ENCODE measurements around the gene FASLG. TPM values are rescaled to one million over a fixed set of nuclear protein-coding genes. Genes with fewer than 3 reads are reported as not detected.

The FASLG gene
- total RNA-seq, 1 experiment from 2014 or later: not detected

GRCh38 chr1:172661107-172661506 is 2.2 kb downstream of the FASLG start:
- H3K9me3 Mint-ChIP-seq: no peaks in the 10 kb centered on the region
- ChIA-PET POLR2A (no interaction called here), CTCF (no interaction called here)
- DNase-seq (ENCODE audit: low spot score): no peak
- H3K27me3 Mint-ChIP-seq (ENCODE audit: low read depth): peaks cover 2% of the 10 kb centered on the region; the same call in 1 of the 2 replicates
- H3K36me3 Mint-ChIP-seq: no peaks in the 10 kb centered on the region
- H3K27ac Mint-ChIP-seq: no peak overlapping the region
- TF ChIP-seq MAX (CRISPR knock-in tag; IDR thresholded peaks at IDR 0.05): no peak
- TF ChIP-seq NR1H2 (CRISPR knock-in tag; IDR thresholded peaks at IDR 0.05): no peak
- TF ChIP-seq ZNF396 (CRISPR knock-in tag; IDR thresholded peaks at IDR 0.05; ENCODE audit: borderline replicate concordance): no peak
- TF ChIP-seq, protein P1, sequence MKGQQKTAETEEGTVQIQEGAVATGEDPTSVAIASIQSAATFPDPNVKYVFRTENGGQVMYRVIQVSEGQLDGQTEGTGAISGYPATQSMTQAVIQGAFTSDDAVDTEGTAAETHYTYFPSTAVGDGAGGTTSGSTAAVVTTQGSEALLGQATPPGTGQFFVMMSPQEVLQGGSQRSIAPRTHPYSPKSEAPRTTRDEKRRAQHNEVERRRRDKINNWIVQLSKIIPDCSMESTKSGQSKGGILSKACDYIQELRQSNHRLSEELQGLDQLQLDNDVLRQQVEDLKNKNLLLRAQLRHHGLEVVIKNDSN (CRISPR knock-in tag; IDR thresholded peaks at IDR 0.05): no peak
- no peak for TF ChIP-seq CREM (CRISPR knock-in tag; IDR thresholded peaks at IDR 0.05)
- TF ChIP-seq ZBTB21 (CRISPR knock-in tag; IDR thresholded peaks at IDR 0.05; ENCODE audit: borderline replicate concordance): no peak
- no peak overlapping the region for H3K4me3 Mint-ChIP-seq
- no peaks in the 10 kb centered on the region for H3K4me1 Mint-ChIP-seq
- ATAC-seq: no peak

- H3K27me3 Mint-ChIP-seq (ENCODE audit: low read depth): peaks cover 2% of the 10 kb centered on the region; the same call in 1 of the 2 replicates
- POLR2A ChIA-PET: no interaction called here
- no peaks in the 10 kb centered on the region for H3K9me3 Mint-ChIP-seq
- H3K27ac Mint-ChIP-seq: no peak overlapping the region
- no peaks in the 10 kb centered on the region for H3K36me3 Mint-ChIP-seq
- H3K4me1 Mint-ChIP-seq: no peaks in the 10 kb centered on the region
- ATAC-seq (no peak), DNase-seq (ENCODE audit: low spot score) (no peak)
- CTCF ChIA-PET: interaction anchor here (0.6 kb wide), 1 partner anchor 20 kb away, joined by 3 read pairs; no protein-coding TSS in a partner anchor
- H3K4me3 Mint-ChIP-seq: no peak overlapping the region
- TF ChIP-seq, protein P2, sequence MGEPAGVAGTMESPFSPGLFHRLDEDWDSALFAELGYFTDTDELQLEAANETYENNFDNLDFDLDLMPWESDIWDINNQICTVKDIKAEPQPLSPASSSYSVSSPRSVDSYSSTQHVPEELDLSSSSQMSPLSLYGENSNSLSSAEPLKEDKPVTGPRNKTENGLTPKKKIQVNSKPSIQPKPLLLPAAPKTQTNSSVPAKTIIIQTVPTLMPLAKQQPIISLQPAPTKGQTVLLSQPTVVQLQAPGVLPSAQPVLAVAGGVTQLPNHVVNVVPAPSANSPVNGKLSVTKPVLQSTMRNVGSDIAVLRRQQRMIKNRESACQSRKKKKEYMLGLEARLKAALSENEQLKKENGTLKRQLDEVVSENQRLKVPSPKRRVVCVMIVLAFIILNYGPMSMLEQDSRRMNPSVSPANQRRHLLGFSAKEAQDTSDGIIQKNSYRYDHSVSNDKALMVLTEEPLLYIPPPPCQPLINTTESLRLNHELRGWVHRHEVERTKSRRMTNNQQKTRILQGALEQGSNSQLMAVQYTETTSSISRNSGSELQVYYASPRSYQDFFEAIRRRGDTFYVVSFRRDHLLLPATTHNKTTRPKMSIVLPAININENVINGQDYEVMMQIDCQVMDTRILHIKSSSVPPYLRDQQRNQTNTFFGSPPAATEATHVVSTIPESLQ (CRISPR knock-in tag; IDR thresholded peaks at IDR 0.05): no peak
- TF ChIP-seq SMAD3 (CRISPR knock-in tag; IDR thresholded peaks at IDR 0.05; ENCODE audit: borderline replicate concordance) (no peak), ZNF232 (CRISPR knock-in tag; IDR thresholded peaks at IDR 0.05) (no peak), PRDM15 (CRISPR knock-in tag; IDR thresholded peaks at IDR 0.05) (no peak), ARID4B (CRISPR knock-in tag; IDR thresholded peaks at IDR 0.05; ENCODE audit: borderline replicate concordance) (no peak), IRF2 (CRISPR knock-in tag; IDR thresholded peaks at IDR 0.05; ENCODE audit: borderline replicate concordance, low read depth) (no peak), FOXP1 (CRISPR knock-in tag; IDR thresholded peaks at IDR 0.05; ENCODE audit: borderline replicate concordance) (no peak), FOXP4 (CRISPR knock-in tag; IDR thresholded peaks at IDR 0.05) (no peak)
- TF ChIP-seq, protein P3, sequence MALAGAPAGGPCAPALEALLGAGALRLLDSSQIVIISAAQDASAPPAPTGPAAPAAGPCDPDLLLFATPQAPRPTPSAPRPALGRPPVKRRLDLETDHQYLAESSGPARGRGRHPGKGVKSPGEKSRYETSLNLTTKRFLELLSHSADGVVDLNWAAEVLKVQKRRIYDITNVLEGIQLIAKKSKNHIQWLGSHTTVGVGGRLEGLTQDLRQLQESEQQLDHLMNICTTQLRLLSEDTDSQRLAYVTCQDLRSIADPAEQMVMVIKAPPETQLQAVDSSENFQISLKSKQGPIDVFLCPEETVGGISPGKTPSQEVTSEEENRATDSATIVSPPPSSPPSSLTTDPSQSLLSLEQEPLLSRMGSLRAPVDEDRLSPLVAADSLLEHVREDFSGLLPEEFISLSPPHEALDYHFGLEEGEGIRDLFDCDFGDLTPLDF (CRISPR knock-in tag; IDR thresholded peaks at IDR 0.05): no peak
- TF ChIP-seq, protein P4, sequence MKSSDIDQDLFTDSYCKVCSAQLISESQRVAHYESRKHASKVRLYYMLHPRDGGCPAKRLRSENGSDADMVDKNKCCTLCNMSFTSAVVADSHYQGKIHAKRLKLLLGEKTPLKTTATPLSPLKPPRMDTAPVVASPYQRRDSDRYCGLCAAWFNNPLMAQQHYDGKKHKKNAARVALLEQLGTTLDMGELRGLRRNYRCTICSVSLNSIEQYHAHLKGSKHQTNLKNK (CRISPR knock-in tag; IDR thresholded peaks at IDR 0.05): no peak
- TF ChIP-seq, protein P5, sequence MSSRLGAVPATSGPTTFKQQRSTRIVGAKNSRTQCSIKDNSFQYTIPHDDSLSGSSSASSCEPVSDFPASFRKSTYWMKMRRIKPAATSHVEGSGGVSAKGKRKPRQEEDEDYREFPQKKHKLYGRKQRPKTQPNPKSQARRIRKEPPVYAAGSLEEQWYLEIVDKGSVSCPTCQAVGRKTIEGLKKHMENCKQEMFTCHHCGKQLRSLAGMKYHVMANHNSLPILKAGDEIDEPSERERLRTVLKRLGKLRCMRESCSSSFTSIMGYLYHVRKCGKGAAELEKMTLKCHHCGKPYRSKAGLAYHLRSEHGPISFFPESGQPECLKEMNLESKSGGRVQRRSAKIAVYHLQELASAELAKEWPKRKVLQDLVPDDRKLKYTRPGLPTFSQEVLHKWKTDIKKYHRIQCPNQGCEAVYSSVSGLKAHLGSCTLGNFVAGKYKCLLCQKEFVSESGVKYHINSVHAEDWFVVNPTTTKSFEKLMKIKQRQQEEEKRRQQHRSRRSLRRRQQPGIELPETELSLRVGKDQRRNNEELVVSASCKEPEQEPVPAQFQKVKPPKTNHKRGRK (CRISPR knock-in tag; IDR thresholded peaks at IDR 0.05; ENCODE audit: borderline replicate concordance): no peak
Observed at GRCh38 chr1:172662464-172663109, 3.7 kb downstream of the FASLG start.

Measured in WTC11 (cell line).